Measurements from ENCODE around the gene KCNAB1. TPM values are rescaled to one million over a fixed set of nuclear protein-coding genes. Genes with fewer than 3 reads are reported as not detected.

Gene KCNAB1
- total RNA-seq, 2 experiments from 2014 or later, result not detected

DNA sequence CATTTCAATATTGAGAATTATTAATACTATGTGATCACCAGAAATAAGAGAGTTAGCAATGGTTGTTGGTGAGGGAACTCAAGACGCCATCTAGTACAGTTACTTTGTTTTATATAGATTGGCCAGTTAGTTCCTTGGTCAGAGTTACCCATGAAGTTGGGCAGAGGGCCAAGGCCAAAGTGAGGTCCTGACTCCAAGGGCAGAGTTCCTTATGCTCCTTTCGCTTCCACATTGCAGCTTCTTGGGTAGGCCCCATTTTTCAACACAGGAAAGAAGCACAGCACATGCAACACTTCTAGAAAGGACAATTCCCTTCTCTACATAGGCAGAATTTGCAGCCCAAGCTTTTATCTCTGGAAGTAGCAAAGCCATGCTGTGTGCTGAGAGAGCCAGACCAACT lies 178.6 kb downstream of the KCNAB1 start:
- Histone ChIP-seq H4K20me1 (ENCODE audit: insufficient read depth, low read length) (no peaks in the 10 kb centered on the region), H3K27ac (ENCODE audit: low read depth, low read length, poor library complexity, severe bottlenecking) (no peak overlapping the region), H3K4me2 (ENCODE audit: low read length) (no peak overlapping the region), H2AFZ (ENCODE audit: low read length) (no peak overlapping the region), H3K79me2 (ENCODE audit: insufficient read depth, low read depth, low read length) (no peaks in the 10 kb centered on the region), H3K4me3 (ENCODE audit: low read depth, low read length, poor library complexity, severe bottlenecking) (no peak overlapping the region), H3K36me3 (ENCODE audit: insufficient read depth, low read length) (no peaks in the 10 kb centered on the region), H3K4me1 (ENCODE audit: insufficient read depth, low read length, poor library complexity, severe bottlenecking) (no peaks in the 10 kb centered on the region), H3K9me3 (ENCODE audit: low read length) (no peaks in the 10 kb centered on the region), H3K9me2 (ENCODE audit: insufficient read depth, low read length) (no peaks in the 10 kb centered on the region)
- POLR2A ChIA-PET, result no interaction called here
- intact Hi-C loops (cut with micrococcal nuclease; ENCODE audit: unreplicated experiment), result no loop called here
- CTCF ChIA-PET (ENCODE audit: unreplicated experiment), result no interaction called here
- TF ChIP-seq, protein P1, sequence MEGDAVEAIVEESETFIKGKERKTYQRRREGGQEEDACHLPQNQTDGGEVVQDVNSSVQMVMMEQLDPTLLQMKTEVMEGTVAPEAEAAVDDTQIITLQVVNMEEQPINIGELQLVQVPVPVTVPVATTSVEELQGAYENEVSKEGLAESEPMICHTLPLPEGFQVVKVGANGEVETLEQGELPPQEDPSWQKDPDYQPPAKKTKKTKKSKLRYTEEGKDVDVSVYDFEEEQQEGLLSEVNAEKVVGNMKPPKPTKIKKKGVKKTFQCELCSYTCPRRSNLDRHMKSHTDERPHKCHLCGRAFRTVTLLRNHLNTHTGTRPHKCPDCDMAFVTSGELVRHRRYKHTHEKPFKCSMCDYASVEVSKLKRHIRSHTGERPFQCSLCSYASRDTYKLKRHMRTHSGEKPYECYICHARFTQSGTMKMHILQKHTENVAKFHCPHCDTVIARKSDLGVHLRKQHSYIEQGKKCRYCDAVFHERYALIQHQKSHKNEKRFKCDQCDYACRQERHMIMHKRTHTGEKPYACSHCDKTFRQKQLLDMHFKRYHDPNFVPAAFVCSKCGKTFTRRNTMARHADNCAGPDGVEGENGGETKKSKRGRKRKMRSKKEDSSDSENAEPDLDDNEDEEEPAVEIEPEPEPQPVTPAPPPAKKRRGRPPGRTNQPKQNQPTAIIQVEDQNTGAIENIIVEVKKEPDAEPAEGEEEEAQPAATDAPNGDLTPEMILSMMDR (conservative IDR thresholded peaks at IDR 0.05; ENCODE audit: low read length), result no peak
- TF ChIP-seq EZH2phosphoT487 (IDR thresholded peaks at IDR 0.05; ENCODE audit: borderline replicate concordance, low read depth, low read length), result no peak
- no TSS peak for BruUV-seq (replicated peaks)
- DNase-seq (ENCODE audit: low spot score), result no peak

DNA sequence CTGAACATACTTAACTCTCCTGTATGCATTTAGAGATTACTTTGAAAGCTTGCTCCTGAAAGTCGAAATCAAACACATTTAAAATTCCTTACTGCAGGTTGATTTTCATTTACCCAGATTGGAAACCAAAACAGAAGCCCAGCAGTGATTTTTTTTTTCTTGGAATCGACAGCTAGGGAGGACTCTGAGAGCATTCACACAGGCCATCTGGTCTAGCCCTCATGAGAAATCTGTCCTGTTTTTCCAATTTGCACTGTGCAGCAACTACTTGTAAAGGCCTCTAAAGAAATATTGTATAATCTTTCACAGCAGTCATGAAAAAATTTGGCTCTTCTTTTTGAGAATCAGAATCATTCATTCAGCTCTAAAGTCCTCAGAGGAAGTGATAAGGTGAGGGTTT lies 179.2 kb downstream of the KCNAB1 start:
- CTCF ChIA-PET (ENCODE audit: unreplicated experiment), result no interaction called here
- H2AFZ ChIP-seq (ENCODE audit: low read length), result no peak overlapping the region
- no peaks in the 10 kb centered on the region for H3K36me3 ChIP-seq (ENCODE audit: insufficient read depth, low read length)
- BruUV-seq (replicated peaks), result no TSS peak
- no peak overlapping the region for H3K4me2 ChIP-seq (ENCODE audit: low read length)
- H3K9me2 ChIP-seq (ENCODE audit: insufficient read depth, low read length), result no peaks in the 10 kb centered on the region
- H3K4me3 ChIP-seq (ENCODE audit: low read depth, low read length, poor library complexity, severe bottlenecking), result no peak overlapping the region
- H4K20me1 ChIP-seq (ENCODE audit: insufficient read depth, low read length), result no peaks in the 10 kb centered on the region
- TF ChIP-seq, protein P1 (conservative IDR thresholded peaks at IDR 0.05; ENCODE audit: low read length), result no peak
- TF ChIP-seq EZH2phosphoT487 (IDR thresholded peaks at IDR 0.05; ENCODE audit: borderline replicate concordance, low read depth, low read length), result no peak
- no peak for DNase-seq (ENCODE audit: low spot score)
- H3K79me2 ChIP-seq (ENCODE audit: insufficient read depth, low read depth, low read length), result no peaks in the 10 kb centered on the region
- intact Hi-C loops (cut with micrococcal nuclease; ENCODE audit: unreplicated experiment), result no loop called here
- POLR2A ChIA-PET, result interaction anchor here (0.6 kb wide), 1 partner anchor 1207 kb away, joined by 3 read pairs; no protein-coding TSS in a partner anchor
- H3K4me1 ChIP-seq (ENCODE audit: insufficient read depth, low read length, poor library complexity, severe bottlenecking), result no peaks in the 10 kb centered on the region
- H3K9me3 ChIP-seq (ENCODE audit: low read length), result no peaks in the 10 kb centered on the region
- no peak overlapping the region for H3K27ac ChIP-seq (ENCODE audit: low read depth, low read length, poor library complexity, severe bottlenecking)

DNA sequence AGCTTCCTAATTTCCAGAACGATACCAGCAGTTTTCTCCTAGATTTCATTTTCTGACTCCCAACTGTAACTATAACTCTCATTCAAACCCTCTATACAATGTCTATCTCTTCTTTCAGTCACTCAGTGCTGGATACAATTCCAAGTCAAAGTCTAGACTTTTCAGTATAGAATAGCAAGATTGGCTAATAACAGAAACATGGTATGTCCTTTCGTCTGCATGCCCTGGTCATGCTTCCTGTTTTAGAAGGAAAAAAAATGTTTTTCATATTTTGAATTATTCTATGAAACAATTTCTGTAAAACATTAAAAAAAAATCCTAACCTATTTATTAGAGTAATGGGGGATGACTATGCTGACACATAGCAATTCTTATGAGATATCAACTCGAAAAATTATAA lies 180.0 kb downstream of the KCNAB1 start:
- Histone ChIP-seq H2AFZ (ENCODE audit: low read length) (no peak overlapping the region), H3K36me3 (ENCODE audit: insufficient read depth, low read length) (no peaks in the 10 kb centered on the region), H3K9me2 (ENCODE audit: insufficient read depth, low read length) (no peaks in the 10 kb centered on the region), H3K4me2 (ENCODE audit: low read length) (no peak overlapping the region), H3K4me3 (ENCODE audit: low read depth, low read length, poor library complexity, severe bottlenecking) (no peak overlapping the region), H3K27ac (ENCODE audit: low read depth, low read length, poor library complexity, severe bottlenecking) (no peak overlapping the region), H3K79me2 (ENCODE audit: insufficient read depth, low read depth, low read length) (no peaks in the 10 kb centered on the region), H3K4me1 (ENCODE audit: insufficient read depth, low read length, poor library complexity, severe bottlenecking) (no peaks in the 10 kb centered on the region), H3K9me3 (ENCODE audit: low read length) (no peaks in the 10 kb centered on the region), H4K20me1 (ENCODE audit: insufficient read depth, low read length) (no peaks in the 10 kb centered on the region)
- BruUV-seq (replicated peaks), result no TSS peak
- ChIA-PET POLR2A (interaction anchor here (0.6 to 0.7 kb wide), 2 partner anchors 17 to 1207 kb away, joined by 3 read pairs; no protein-coding TSS in a partner anchor), CTCF (ENCODE audit: unreplicated experiment) (no interaction called here)
- DNase-seq (ENCODE audit: low spot score), result no peak
- TF ChIP-seq, protein P1 (conservative IDR thresholded peaks at IDR 0.05; ENCODE audit: low read length), result no peak
- no peak for TF ChIP-seq EZH2phosphoT487 (IDR thresholded peaks at IDR 0.05; ENCODE audit: borderline replicate concordance, low read depth, low read length)
- intact Hi-C loops (cut with micrococcal nuclease; ENCODE audit: unreplicated experiment), result no loop called here

Measured in OCI-LY7 (cell line).